ENCODE results near the gene C20orf173. TPM values are rescaled to one million over a fixed set of nuclear protein-coding genes. Genes with fewer than 3 reads are reported as not detected.
A peak's percentile ranks its signal among the peaks of the same experiment; 100 is the strongest.
"Not testable (repeated sequence)": the region's sequence is repeated elsewhere in the genome, so short reads cannot be mapped to it uniquely, and the experiment has no call there.

C20orf173 gene
- total and polyA plus RNA-seq, 12 donors = not detected

DNA sequence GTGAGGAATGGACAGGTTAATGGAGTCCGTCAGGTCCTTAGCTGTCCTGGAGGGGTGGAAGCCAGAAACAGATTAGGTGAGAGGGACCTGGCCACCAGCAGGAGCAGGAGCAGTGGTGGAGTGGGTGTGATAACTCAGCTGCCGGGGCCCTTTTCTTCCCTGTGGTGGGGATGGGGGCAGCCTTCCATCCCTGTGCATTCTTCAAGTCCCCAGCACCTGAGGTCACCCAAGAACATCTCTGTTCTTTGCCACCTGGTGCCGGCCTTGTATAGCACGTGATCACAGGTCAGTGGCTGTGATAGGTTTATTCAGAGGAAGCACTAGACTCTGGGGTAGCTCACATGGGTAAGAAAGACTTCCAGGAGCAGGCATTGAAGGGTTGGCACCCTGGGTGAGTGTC, 29.0 kb upstream of the C20orf173 start:
- 92 to 98% (median 93%) methylated on average over 3 to 4 of the region's 4 CpGs; no CpG with 5 or more reads in 1 of the 4 donors for WGBS, 4 donors
- Histone ChIP-seq H3K36me3 (replicated peaks in 1 of 2) (peaks cover 0 to 46% of the 10 kb centered on the region in 2 donors), H3K27me3 (no peaks in the 10 kb centered on the region), H3K4me1 (replicated peaks in 1 of 2) (peaks cover 7 to 10% of the 10 kb centered on the region in 2 donors), H3K9me3 (replicated peaks in 1 of 3) (no peaks in the 10 kb centered on the region), H3K27ac (no peak overlapping the region), H3K4me3 (no peak overlapping the region)
- intact Hi-C loops (cut with DNase I) = no loop called here
- DNase-seq = no peak
- TF ChIP-seq, protein P1, sequence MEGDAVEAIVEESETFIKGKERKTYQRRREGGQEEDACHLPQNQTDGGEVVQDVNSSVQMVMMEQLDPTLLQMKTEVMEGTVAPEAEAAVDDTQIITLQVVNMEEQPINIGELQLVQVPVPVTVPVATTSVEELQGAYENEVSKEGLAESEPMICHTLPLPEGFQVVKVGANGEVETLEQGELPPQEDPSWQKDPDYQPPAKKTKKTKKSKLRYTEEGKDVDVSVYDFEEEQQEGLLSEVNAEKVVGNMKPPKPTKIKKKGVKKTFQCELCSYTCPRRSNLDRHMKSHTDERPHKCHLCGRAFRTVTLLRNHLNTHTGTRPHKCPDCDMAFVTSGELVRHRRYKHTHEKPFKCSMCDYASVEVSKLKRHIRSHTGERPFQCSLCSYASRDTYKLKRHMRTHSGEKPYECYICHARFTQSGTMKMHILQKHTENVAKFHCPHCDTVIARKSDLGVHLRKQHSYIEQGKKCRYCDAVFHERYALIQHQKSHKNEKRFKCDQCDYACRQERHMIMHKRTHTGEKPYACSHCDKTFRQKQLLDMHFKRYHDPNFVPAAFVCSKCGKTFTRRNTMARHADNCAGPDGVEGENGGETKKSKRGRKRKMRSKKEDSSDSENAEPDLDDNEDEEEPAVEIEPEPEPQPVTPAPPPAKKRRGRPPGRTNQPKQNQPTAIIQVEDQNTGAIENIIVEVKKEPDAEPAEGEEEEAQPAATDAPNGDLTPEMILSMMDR (IDR thresholded peaks at IDR 0.05) = no peak
- no peak for TF ChIP-seq POLR2A (IDR thresholded peaks at IDR 0.05)

DNA sequence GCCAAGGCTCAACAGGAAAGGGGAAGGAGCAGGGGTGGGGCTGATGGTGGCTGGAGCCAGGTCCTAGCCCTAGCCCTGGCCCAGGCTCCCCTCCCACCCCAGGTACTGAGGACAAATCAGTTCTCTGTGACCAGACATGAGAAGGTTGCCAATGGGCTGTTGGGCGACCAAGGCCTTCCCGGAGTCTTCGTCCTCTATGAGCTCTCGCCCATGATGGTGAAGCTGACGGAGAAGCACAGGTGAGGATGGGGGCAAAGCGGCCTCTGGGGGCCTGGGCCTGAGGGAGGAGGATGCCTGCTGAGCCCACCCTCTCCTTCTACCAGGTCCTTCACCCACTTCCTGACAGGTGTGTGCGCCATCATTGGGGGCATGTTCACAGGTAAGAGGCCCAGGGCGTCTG, 27.4 kb upstream of the C20orf173 start:
- TF ChIP-seq, protein P1 (IDR thresholded peaks at IDR 0.05) = no peak
- TF ChIP-seq POLR2A (IDR thresholded peaks at IDR 0.05) = no peak
- intact Hi-C loops (cut with DNase I) = no loop called here
- Histone ChIP-seq H3K4me1 (replicated peaks in 1 of 2) (peaks cover 11% of the 10 kb centered on the region in 2 donors), H3K27ac (no peak overlapping the region), H3K27me3 (no peaks in the 10 kb centered on the region), H3K36me3 (replicated peaks in 1 of 2) (peaks cover 0 to 49% of the 10 kb centered on the region in 2 donors), H3K9me3 (replicated peaks in 1 of 3) (no peaks in the 10 kb centered on the region), H3K4me3 (no peak overlapping the region)
- DNase-seq = no peak
- WGBS, 4 donors = 98 to 100% (median 99%) methylated on average over 4 to 8 of the region's 8 CpGs

DNA sequence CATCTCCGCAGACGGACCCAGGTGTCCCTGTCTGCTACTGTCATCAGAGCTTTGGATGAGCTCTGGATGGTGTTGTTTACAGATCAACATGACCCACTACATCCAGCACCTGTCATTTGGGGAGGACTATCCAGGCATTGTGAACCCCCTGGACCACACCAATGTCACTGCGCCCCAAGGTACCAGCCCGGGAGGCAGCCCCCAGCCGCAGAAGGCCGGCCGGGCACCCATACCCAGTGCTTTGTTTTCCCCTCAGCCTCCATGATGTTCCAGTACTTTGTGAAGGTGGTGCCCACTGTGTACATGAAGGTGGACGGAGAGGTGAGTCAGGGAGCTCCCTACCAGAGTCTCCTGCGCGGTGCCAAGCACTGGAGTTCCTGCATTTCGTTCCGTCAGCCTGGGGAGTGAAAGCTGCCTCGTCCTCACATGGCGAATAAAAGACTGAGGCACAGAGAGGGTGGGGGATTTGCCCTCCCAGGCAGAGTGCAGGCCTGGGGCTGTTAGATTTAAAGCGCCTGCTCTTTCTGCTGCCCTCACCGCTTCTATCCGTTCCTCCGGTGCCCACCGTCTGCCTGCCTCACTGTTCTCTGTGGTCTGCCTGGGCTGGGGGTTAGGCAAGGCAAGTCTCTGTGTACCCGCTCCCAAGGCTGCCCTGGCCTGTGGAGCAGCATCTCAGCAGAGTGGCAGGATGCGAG, 26.6 kb upstream of the C20orf173 start:
- intact Hi-C loops (cut with DNase I) = no loop called here
- H3K27me3 ChIP-seq = no peaks in the 10 kb centered on the region
- no peaks in the 10 kb centered on the region for H3K9me3 ChIP-seq (replicated peaks in 1 of 3)
- peaks cover 0 to 56% of the 10 kb centered on the region in 2 donors for H3K36me3 ChIP-seq (replicated peaks in 1 of 2)
- 94 to 96% (median 95%) methylated on average over 20 to 21 of the region's 21 CpGs for WGBS, 4 donors
- TF ChIP-seq, protein P1 (IDR thresholded peaks at IDR 0.05) = no peak
- no peak for TF ChIP-seq POLR2A (IDR thresholded peaks at IDR 0.05)
- DNase-seq = no peak
- no peak overlapping the region for H3K27ac ChIP-seq
- H3K4me1 ChIP-seq (replicated peaks in 1 of 2) = peaks cover 11% of the 10 kb centered on the region in 2 donors
- no peak overlapping the region for H3K4me3 ChIP-seq

DNA sequence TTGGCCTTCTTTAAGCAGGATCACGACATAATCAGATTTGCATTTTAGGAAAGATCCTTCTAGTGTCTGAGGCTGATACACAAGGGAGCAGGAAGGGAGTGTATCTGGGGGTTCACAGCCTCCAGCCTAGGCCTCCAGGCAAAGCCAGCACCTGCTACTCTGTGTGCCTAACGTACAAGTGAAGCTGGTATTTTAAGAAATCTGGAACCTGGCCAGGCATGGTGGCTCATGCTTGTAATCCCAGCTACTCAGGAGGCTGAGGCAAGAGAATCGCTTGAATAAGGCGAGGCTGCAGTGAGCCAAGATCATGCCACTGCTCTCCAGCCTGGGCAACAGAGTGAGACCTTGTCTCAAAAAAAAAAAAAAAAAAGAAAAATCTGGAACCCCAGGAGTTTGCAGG, 26.0 kb upstream of the C20orf173 start:
- H3K4me3 ChIP-seq; H3K27ac ChIP-seq; H3K9me3 ChIP-seq (replicated peaks in 1 of 3); intact Hi-C loops (cut with DNase I); H3K27me3 ChIP-seq: not testable (repeated sequence)
- Histone ChIP-seq H3K36me3 (replicated peaks in 1 of 2) (peaks cover 0 to 62% of the 10 kb centered on the region in 2 donors), H3K4me1 (replicated peaks in 1 of 2) (peaks cover 11% of the 10 kb centered on the region in 2 donors)
- peak in 2 of 7 donors; percentile 16 to 25 for DNase-seq
- 70 to 79% (median 74%) methylated on average over 4 of the region's 4 CpGs for WGBS, 4 donors

DNA sequence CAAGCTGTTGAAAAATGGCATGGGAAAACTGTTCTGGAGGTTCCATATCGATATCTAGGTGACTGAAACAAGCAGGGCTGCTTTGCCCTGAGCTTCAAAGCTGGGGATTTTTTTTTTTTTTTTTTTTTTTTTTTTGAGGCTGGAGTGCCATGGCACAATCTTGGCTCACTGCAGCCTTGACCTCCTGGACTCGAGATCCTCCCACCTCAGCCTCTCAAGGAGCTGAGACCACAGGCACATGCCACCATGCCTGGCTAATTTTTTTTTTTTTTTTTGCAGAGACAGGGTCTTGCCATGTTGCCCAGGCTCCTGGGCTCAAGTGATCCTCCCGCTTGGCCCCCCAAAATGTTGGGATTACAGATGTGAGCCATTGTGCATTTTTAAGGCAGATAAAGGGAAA, 23.5 kb upstream of the C20orf173 start:
- peaks cover 0 to 82% of the 10 kb centered on the region in 2 donors for H3K36me3 ChIP-seq (replicated peaks in 1 of 2)
- TF ChIP-seq, protein P1 (IDR thresholded peaks at IDR 0.05) = no peak
- TF ChIP-seq POLR2A (IDR thresholded peaks at IDR 0.05) = no peak
- H3K4me3 ChIP-seq = no peak overlapping the region
- no peaks in the 10 kb centered on the region for H3K9me3 ChIP-seq (replicated peaks in 1 of 3)
- H3K27me3 ChIP-seq = no peaks in the 10 kb centered on the region
- 48 to 73% (median 63%) methylated on average over 3 of the region's 3 CpGs for WGBS, 4 donors
- DNase-seq = peak in 1 of 7 donors; percentile 23
- peak overlapping the region in 2 of 5 donors; percentile 17 to 64 for H3K27ac ChIP-seq
- H3K4me1 ChIP-seq (replicated peaks in 1 of 2) = peaks cover 11% of the 10 kb centered on the region in 2 donors
- intact Hi-C loops (cut with DNase I) = no loop called here
